Neural cell (in vitro differentiated cells): ENCODE measurements around the gene LIMD2. TPM values are rescaled to one million over a fixed set of nuclear protein-coding genes. Genes with fewer than 3 reads are reported as not detected.

ENCODE experiments used
- H2AFZ ChIP-seq: fragments of 200-600, 300-800 bp; sonication (generic), shearing (Covaris generic); 2 replicates; pipeline ENCODE4 v1.6.0; 2014; ENCODE audit warnings: low read depth, mild to moderate bottlenecking, antibody characterized with exemption, low read length, moderate library complexity
- H3F3A ChIP-seq: fragments of 200-600 bp; shearing (Covaris generic); 2 replicates; pipeline ENCODE4 v1.6.1; 2016; ENCODE audit warnings: mild to moderate bottlenecking, moderate library complexity, mixed read lengths, antibody characterized with exemption, low read length; ENCODE audit not compliant: insufficient read depth, poor library complexity, severe bottlenecking
- H3K27ac ChIP-seq: fragments of 200-600, 300-800 bp; sonication (generic), shearing (Covaris generic); 2 replicates; pipeline ENCODE4 v1.5.1; 2014; ENCODE audit warnings: mild to moderate bottlenecking, low read length, moderate library complexity
- H3K27me3 ChIP-seq: fragments of 300-800, 200-600 bp; sonication (generic), shearing (Covaris generic); 2 replicates; pipeline ENCODE4 v1.6.0; 2014; ENCODE audit warnings: mild to moderate bottlenecking, low read depth, low read length, moderate library complexity; ENCODE audit not compliant: insufficient read depth
- H3K36me3 ChIP-seq: fragments of 300-800, 200-600 bp; sonication (generic), shearing (Covaris generic); 2 replicates; pipeline ENCODE4 v1.5.1; 2014; ENCODE audit warnings: mild to moderate bottlenecking, antibody characterized with exemption, low read length, moderate library complexity; ENCODE audit not compliant: insufficient read depth
- H3K4me2 ChIP-seq: fragments of 300-800, 200-600 bp; sonication (generic), shearing (Covaris generic); 2 replicates; pipeline ENCODE4 v1.6.0; 2014; ENCODE audit warnings: mild to moderate bottlenecking, low read length
- H3K4me3 ChIP-seq: fragments of 300-800, 200-600 bp; sonication (generic), shearing (Covaris generic); 2 replicates; pipeline ENCODE4 v1.5.1; 2014; ENCODE audit warnings: mild to moderate bottlenecking, low read length, moderate library complexity
- H3K79me2 ChIP-seq: fragments of 200-600 bp; shearing (Covaris generic); replicated peaks from 2 replicates; pipeline ENCODE4 v1.6.0; 2014; ENCODE audit warnings: mild to moderate bottlenecking, low read length, moderate library complexity; ENCODE audit not compliant: insufficient read depth
- H3K9ac ChIP-seq: fragments of 300-800, 200-600 bp; sonication (generic), shearing (Covaris generic); 2 replicates; pipeline ENCODE4 v1.6.1; 2016; ENCODE audit warnings: mild to moderate bottlenecking, low read length, mixed read lengths
- H3K9me2 ChIP-seq: fragments of 200-600 bp; shearing (Covaris generic); 2 replicates; pipeline ENCODE4 v1.6.1; 2016; ENCODE audit warnings: mild to moderate bottlenecking, low read length, mixed read lengths; ENCODE audit not compliant: insufficient read depth
- H3K9me3 ChIP-seq: fragments of 200-600, 300-800 bp; sonication (generic), shearing (Covaris generic); 2 replicates; pipeline ENCODE4 v1.6.1; 2016; ENCODE audit warnings: mild to moderate bottlenecking, mixed run types, low read length, moderate library complexity, mixed read lengths
- H4K20me1 ChIP-seq: fragments of 200-600 bp; shearing (Covaris generic); 2 replicates; pipeline ENCODE4 v1.6.1; 2016; ENCODE audit warnings: mild to moderate bottlenecking, mixed run types; ENCODE audit not compliant: insufficient read depth
- EP300 ChIP-seq: fragments of 450-650 bp; conservative IDR thresholded peaks from 2 replicates; pipeline ENCODE4 v1.6.1; 2014; ENCODE audit warnings: antibody characterized with exemption, mild to moderate bottlenecking, moderate library complexity; ENCODE audit not compliant: poor library complexity, severe bottlenecking
- EZH2 ChIP-seq: fragments of 200-600, 300-800 bp; shearing (Covaris generic), sonication (generic); IDR thresholded peaks from 2 replicates; pipeline ENCODE4 v1.6.1; 2014; ENCODE audit warnings: antibody characterized with exemption, low read length, borderline replicate concordance, mild to moderate bottlenecking; ENCODE audit not compliant: insufficient read depth, poor library complexity, severe bottlenecking
- MXI1 ChIP-seq: fragments of 450-650 bp; conservative IDR thresholded peaks from 2 replicates; pipeline ENCODE4 v1.6.1; 2014; ENCODE audit warnings: antibody characterized with exemption, mild to moderate bottlenecking; ENCODE audit not compliant: poor library complexity, severe bottlenecking
- POLR2AphosphoS5 ChIP-seq: IDR thresholded peaks from 2 replicates; pipeline ENCODE4 v1.6.1; 2012
- RAD21 ChIP-seq: fragments of 450-650 bp; conservative IDR thresholded peaks from 2 replicates; pipeline ENCODE4 v1.6.1; 2014; ENCODE audit warnings: antibody characterized with exemption, mild to moderate bottlenecking, moderate library complexity
- REST ChIP-seq: IDR thresholded peaks from 2 replicates; pipeline ENCODE4 v1.6.1; 2012; ENCODE audit warnings: borderline replicate concordance
- SMC3 ChIP-seq: fragments of 450-650 bp; conservative IDR thresholded peaks from 2 replicates; pipeline ENCODE4 v1.6.1; 2014; ENCODE audit warnings: antibody characterized with exemption, mild to moderate bottlenecking, moderate library complexity; ENCODE audit not compliant: poor library complexity
- TAF1 ChIP-seq: IDR thresholded peaks from 2 replicates; pipeline ENCODE4 v1.6.1; 2012; ENCODE audit warnings: low read depth
- polyA plus RNA-seq: library from polyadenylated mRNA; depleted of rRNA; stranded (reverse); fragments of >200 nt; gene quantifications from 2 replicates; pipeline ENCODE4 v1.2.3, GENCODE V29; 2014
- TF ChIP-seq, protein P1 (sequence below): fragments of 450-650 bp; IDR thresholded peaks from 2 replicates; pipeline ENCODE4 v1.5.1; 2014; ENCODE audit warnings: antibody characterized with exemption, mild to moderate bottlenecking, moderate library complexity; ENCODE audit not compliant: poor library complexity, severe bottlenecking

Gene LIMD2
- polyA plus RNA-seq, 1 donor from 2014 or later = 132 TPM

GRCh38 chr17:63693411-63694113 lies 6.4 kb downstream of the LIMD2 start:
- Histone ChIP-seq H3K9me2 (no peaks in the 10 kb centered on the region), H3K79me2 (no peaks in the 10 kb centered on the region), H3K36me3 (no peaks in the 10 kb centered on the region), H3K27me3 (no peaks in the 10 kb centered on the region), H4K20me1 (no peaks in the 10 kb centered on the region), H3K27ac (no peak overlapping the region), H3F3A (no peaks in the 10 kb centered on the region), H3K4me3 (no peak overlapping the region), H3K4me2 (no peak overlapping the region), H2AFZ (no peak overlapping the region), H3K9ac (no peak overlapping the region), H3K9me3 (no peaks in the 10 kb centered on the region)
- TF ChIP-seq POLR2AphosphoS5 (no peak), RAD21 (no peak), EP300 (no peak)

DNA sequence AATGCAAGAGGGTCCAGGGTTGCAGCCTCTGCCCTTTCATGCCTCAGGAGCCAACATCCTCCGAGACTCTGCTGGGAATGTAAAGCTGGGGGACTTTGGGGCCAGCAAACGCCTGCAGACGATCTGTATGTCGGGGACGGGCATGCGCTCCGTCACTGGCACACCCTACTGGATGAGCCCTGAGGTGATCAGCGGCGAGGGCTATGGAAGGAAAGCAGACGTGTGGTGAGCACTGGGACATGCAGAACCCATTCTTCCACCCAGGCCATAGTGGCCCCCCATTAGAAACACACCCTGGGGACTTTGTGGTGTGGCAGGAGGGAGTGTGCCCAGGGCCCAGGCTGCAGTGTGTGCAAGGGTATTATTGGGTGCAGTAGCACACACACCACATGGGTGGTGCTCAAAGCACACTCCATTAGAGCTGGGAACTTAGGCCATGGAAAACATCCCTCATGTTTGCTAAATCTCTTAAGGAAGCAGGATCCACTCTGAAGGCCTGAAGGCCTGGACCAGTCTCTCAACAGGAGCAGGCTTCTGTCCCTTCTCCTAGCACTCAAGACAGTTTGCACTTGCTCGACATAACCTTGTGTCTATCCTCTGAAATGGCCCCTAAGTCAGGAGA lies 7.6 kb downstream of the LIMD2 start:
- Histone ChIP-seq H3F3A (no peaks in the 10 kb centered on the region), H3K27me3 (no peaks in the 10 kb centered on the region), H3K36me3 (no peaks in the 10 kb centered on the region), H3K9me2 (no peaks in the 10 kb centered on the region), H3K4me3 (no peak overlapping the region), H4K20me1 (no peaks in the 10 kb centered on the region), H3K9me3 (no peaks in the 10 kb centered on the region), H3K27ac (no peak overlapping the region), H3K79me2 (no peaks in the 10 kb centered on the region), H3K4me2 (no peak overlapping the region), H2AFZ (no peak overlapping the region), H3K9ac (no peak overlapping the region)
- no peak for TF ChIP-seq SMC3
- TF ChIP-seq RAD21 = no peak
- no peak for TF ChIP-seq POLR2AphosphoS5
- no peak for TF ChIP-seq TAF1
- TF ChIP-seq REST = no peak
- no peak for TF ChIP-seq MXI1
- no peak for TF ChIP-seq EP300
- no peak for TF ChIP-seq EZH2
- TF ChIP-seq, protein P1, sequence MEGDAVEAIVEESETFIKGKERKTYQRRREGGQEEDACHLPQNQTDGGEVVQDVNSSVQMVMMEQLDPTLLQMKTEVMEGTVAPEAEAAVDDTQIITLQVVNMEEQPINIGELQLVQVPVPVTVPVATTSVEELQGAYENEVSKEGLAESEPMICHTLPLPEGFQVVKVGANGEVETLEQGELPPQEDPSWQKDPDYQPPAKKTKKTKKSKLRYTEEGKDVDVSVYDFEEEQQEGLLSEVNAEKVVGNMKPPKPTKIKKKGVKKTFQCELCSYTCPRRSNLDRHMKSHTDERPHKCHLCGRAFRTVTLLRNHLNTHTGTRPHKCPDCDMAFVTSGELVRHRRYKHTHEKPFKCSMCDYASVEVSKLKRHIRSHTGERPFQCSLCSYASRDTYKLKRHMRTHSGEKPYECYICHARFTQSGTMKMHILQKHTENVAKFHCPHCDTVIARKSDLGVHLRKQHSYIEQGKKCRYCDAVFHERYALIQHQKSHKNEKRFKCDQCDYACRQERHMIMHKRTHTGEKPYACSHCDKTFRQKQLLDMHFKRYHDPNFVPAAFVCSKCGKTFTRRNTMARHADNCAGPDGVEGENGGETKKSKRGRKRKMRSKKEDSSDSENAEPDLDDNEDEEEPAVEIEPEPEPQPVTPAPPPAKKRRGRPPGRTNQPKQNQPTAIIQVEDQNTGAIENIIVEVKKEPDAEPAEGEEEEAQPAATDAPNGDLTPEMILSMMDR = no peak
